Small intestine (tissue), 7 donors: ENCODE results near the gene MEGF6. TPM values are rescaled to one million over a fixed set of nuclear protein-coding genes. Genes with fewer than 3 reads are reported as not detected.
A peak's percentile ranks its signal among the peaks of the same experiment; 100 is the strongest.

Experiments
- DNase-seq, 2 donors: peaks; one replicate each; pipeline versions ENCODE4 v3.0.0 to v3.0.0-alpha.2; 2013
- FAIRE-seq: peaks from 2 replicates; lab custom pipeline; 2012; peaks lifted over from hg19 to GRCh38; lab: Jason Lieb, UNC
- H3K27ac ChIP-seq, 3 donors: one replicate each; pipeline ENCODE4 v1.5.1; 2013; ENCODE audit warnings: low read length in 2 of 3, mild to moderate bottlenecking in 2 of 3, control low read depth in 1 of 3, inconsistent platforms in 1 of 3, low read depth in 1 of 3, moderate library complexity in 1 of 3
- H3K27me3 ChIP-seq, 3 donors: one replicate each; pipeline ENCODE4 v1.6.1; 2013; ENCODE audit warnings: low read length in 3 of 3, inconsistent platforms in 1 of 3; ENCODE audit not compliant: control insufficient read depth in 3 of 3, insufficient read depth in 3 of 3
- H3K36me3 ChIP-seq, 3 donors: one replicate each; pipeline ENCODE4 v1.6.1; 2013; ENCODE audit warnings: low read length in 3 of 3, inconsistent platforms in 1 of 3, low read depth in 1 of 3, mild to moderate bottlenecking in 1 of 3, moderate library complexity in 1 of 3; ENCODE audit not compliant: control insufficient read depth in 3 of 3, insufficient read depth in 2 of 3
- H3K4me1 ChIP-seq, 3 donors: one replicate each; pipeline ENCODE4 v1.6.1; 2013; ENCODE audit warnings: low read length in 2 of 3, inconsistent platforms in 1 of 3, low read depth in 1 of 3, mild to moderate bottlenecking in 1 of 3, moderate library complexity in 1 of 3; ENCODE audit not compliant: control insufficient read depth in 3 of 3, insufficient read depth in 2 of 3
- H3K4me3 ChIP-seq, 3 donors: one replicate each; pipeline ENCODE4 v1.5.1; 2013; ENCODE audit warnings: low read length in 3 of 3, control low read depth in 1 of 3, inconsistent platforms in 1 of 3, low read depth in 1 of 3, mild to moderate bottlenecking in 1 of 3, moderate library complexity in 1 of 3
- H3K9me3 ChIP-seq, 2 donors: one replicate each; pipeline ENCODE4 v1.6.1; 2013; ENCODE audit warnings: low read depth in 1 of 2, low read length in 1 of 2; ENCODE audit not compliant: control insufficient read depth in 2 of 2, insufficient read depth in 1 of 2
- WGBS, 3 donors: extraction: QIAGEN DNeasy Blood & Tissue Kit; methylation state at CpG; one replicate each; pipeline ENCODE4 v1.1.7; 2013; 5-methylcytosine and 5-hydroxymethylcytosine counted together
- polyA plus RNA-seq, 4 donors: library from polyadenylated mRNA; stranded (reverse) in 3 of 4; unstranded in 1 of 4; fragments of 200-250 nt in 3 of 4; fragments of 120-200 nt in 1 of 4; gene quantifications; one replicate each; pipeline versions ENCODE4 v1.2.1 to v1.2.3, GENCODE V29; 2013
- donor health status: healthy with polysubstance abuse.
- donor health status: control.
- donor health status: control.
- donor health status: Bipolar disorder and iron deficiency.
- donor health status: healthy.

The MEGF6 gene
- polyA plus RNA-seq, 4 donors, result 0.45 to 5.8 (median 3.7) TPM

GRCh38 chr1:3610527-3611169 lies 660 bp downstream of the MEGF6 start:
- H3K27ac ChIP-seq, result no peak overlapping the region
- H3K4me3 ChIP-seq, result peak overlapping the region in 2 of 3 donors; percentile 24 to 44
- peaks cover 0 to 28% (median 5%) of the 10 kb centered on the region in 3 donors for H3K4me1 ChIP-seq
- H3K9me3 ChIP-seq, result no peaks in the 10 kb centered on the region
- FAIRE-seq (no peak), DNase-seq (no peak)
- H3K27me3 ChIP-seq, result peaks cover 3 to 9% (median 5%) of the 10 kb centered on the region in 3 donors
- no peaks in the 10 kb centered on the region for H3K36me3 ChIP-seq
- 3 to 5% (median 4%) methylated on average over 26 to 27 of the region's 27 CpGs for WGBS, 3 donors

- WGBS, 3 donors, result 65 to 79% (median 68%) methylated on average over 21 to 24 of the region's 24 CpGs
- no peak overlapping the region for H3K27ac ChIP-seq
- H3K4me1 ChIP-seq, result peaks cover 0 to 28% (median 5%) of the 10 kb centered on the region in 3 donors
- H3K27me3 ChIP-seq, result peaks cover 3 to 9% (median 5%) of the 10 kb centered on the region in 3 donors
- FAIRE-seq (no peak), DNase-seq (no peak)
- H3K9me3 ChIP-seq, result no peaks in the 10 kb centered on the region
- peak overlapping the region in 1 of 3 donors; percentile 24 for H3K4me3 ChIP-seq
- H3K36me3 ChIP-seq, result no peaks in the 10 kb centered on the region
Measured at GRCh38 chr1:3609769-3610526, 1.4 kb downstream of the MEGF6 start.

GRCh38 chr1:3609016-3609768 lies 2.1 kb downstream of the MEGF6 start:
- WGBS, 3 donors, result 73 to 76% (median 74%) methylated on average over 21 to 22 of the region's 22 CpGs
- Histone ChIP-seq H3K27ac (no peak overlapping the region), H3K9me3 (peaks cover 0 to 6% of the 10 kb centered on the region in 2 donors), H3K36me3 (no peaks in the 10 kb centered on the region), H3K27me3 (peaks cover 3 to 9% (median 5%) of the 10 kb centered on the region in 3 donors), H3K4me1 (peaks cover 0 to 28% (median 5%) of the 10 kb centered on the region in 3 donors), H3K4me3 (no peak overlapping the region)
- DNase-seq, result no peak
- FAIRE-seq, result no peak

- no peaks in the 10 kb centered on the region for H3K36me3 ChIP-seq
- peaks cover 0 to 9% of the 10 kb centered on the region in 2 donors for H3K9me3 ChIP-seq
- peaks cover 3 to 9% (median 5%) of the 10 kb centered on the region in 3 donors for H3K27me3 ChIP-seq
- H3K27ac ChIP-seq, result no peak overlapping the region
- DNase-seq (no peak), FAIRE-seq (no peak)
- peaks cover 0 to 17% (median 5%) of the 10 kb centered on the region in 3 donors for H3K4me1 ChIP-seq
- WGBS, 3 donors, result 79 to 86% (median 85%) methylated on average over 7 of the region's 7 CpGs
- no peak overlapping the region for H3K4me3 ChIP-seq
Measured at GRCh38 chr1:3608154-3608553, 3.2 kb downstream of the MEGF6 start.

- Histone ChIP-seq H3K36me3 (no peaks in the 10 kb centered on the region), H3K4me1 (peaks cover 0 to 15% (median 5%) of the 10 kb centered on the region in 3 donors), H3K27ac (no peak overlapping the region), H3K9me3 (peaks cover 0 to 9% of the 10 kb centered on the region in 2 donors), H3K27me3 (peaks cover 3 to 9% (median 5%) of the 10 kb centered on the region in 3 donors), H3K4me3 (no peak overlapping the region)
- no peak for DNase-seq
- FAIRE-seq, result no peak
- WGBS, 3 donors, result 85 to 91% (median 85%) methylated on average over 15 to 18 of the region's 18 CpGs
Measured at GRCh38 chr1:3607703-3608065, 3.6 kb downstream of the MEGF6 start.

- no peak overlapping the region for H3K4me3 ChIP-seq
- DNase-seq (no peak), FAIRE-seq (no peak)
- peaks cover 0 to 9% of the 10 kb centered on the region in 2 donors for H3K9me3 ChIP-seq
- no peak overlapping the region for H3K27ac ChIP-seq
- 70 to 84% (median 73%) methylated on average over 21 to 23 of the region's 23 CpGs for WGBS, 3 donors
- H3K27me3 ChIP-seq, result peaks cover 3 to 9% (median 4%) of the 10 kb centered on the region in 3 donors
- H3K4me1 ChIP-seq, result peaks cover 0 to 14% (median 5%) of the 10 kb centered on the region in 3 donors
- H3K36me3 ChIP-seq, result no peaks in the 10 kb centered on the region
Measured at GRCh38 chr1:3606779-3607702, 4.3 kb downstream of the MEGF6 start.

- H3K4me1 ChIP-seq, result peaks cover 0 to 2% (median 0%) of the 10 kb centered on the region in 3 donors
- no peak for DNase-seq
- peaks cover 0 to 4% (median 0%) of the 10 kb centered on the region in 3 donors for H3K36me3 ChIP-seq
- WGBS, 3 donors, result 82 to 94% (median 89%) methylated on average over 7 of the region's 7 CpGs
- peaks cover 0 to 9% of the 10 kb centered on the region in 2 donors for H3K9me3 ChIP-seq
- no peak overlapping the region for H3K27ac ChIP-seq
- H3K4me3 ChIP-seq, result no peak overlapping the region
- FAIRE-seq, result no peak
- H3K27me3 ChIP-seq, result peaks cover 0 to 4% (median 3%) of the 10 kb centered on the region in 3 donors
Measured at GRCh38 chr1:3604997-3605823, 6.1 kb downstream of the MEGF6 start.
